Coronary artery (tissue), 2 donors: ENCODE measurements around the gene FASN.

Source experiments
- DNase-seq: peaks from one replicate; pipeline ENCODE4 v3.0.0-alpha.2; 2017; ENCODE audit warnings: low spot score
- H3K27ac ChIP-seq, 2 donors: fragments of 200-600 bp; sonication (generic); one replicate each; pipeline ENCODE4 v1.5.1; 2016 to 2019
- H3K4me3 ChIP-seq: fragments of 200-600 bp; sonication (generic); 2 replicates; pipeline ENCODE4 v1.5.1; 2016; ENCODE audit warnings: mild to moderate bottlenecking, moderate library complexity
- TF ChIP-seq, protein P1 (sequence below): fragments of 200-600 bp; sonication (generic); IDR thresholded peaks from one replicate; pipeline ENCODE4 v1.5.1; 2019; ENCODE audit warnings: antibody characterized with exemption

FASN gene

GRCh38 chr17:82052638-82053059, 45.4 kb downstream of the FASN start:
- Histone ChIP-seq H3K27ac (no peak overlapping the region), H3K4me3 (peak overlapping the region; percentile 100)
- no peak for DNase-seq
- TF ChIP-seq, protein P1, sequence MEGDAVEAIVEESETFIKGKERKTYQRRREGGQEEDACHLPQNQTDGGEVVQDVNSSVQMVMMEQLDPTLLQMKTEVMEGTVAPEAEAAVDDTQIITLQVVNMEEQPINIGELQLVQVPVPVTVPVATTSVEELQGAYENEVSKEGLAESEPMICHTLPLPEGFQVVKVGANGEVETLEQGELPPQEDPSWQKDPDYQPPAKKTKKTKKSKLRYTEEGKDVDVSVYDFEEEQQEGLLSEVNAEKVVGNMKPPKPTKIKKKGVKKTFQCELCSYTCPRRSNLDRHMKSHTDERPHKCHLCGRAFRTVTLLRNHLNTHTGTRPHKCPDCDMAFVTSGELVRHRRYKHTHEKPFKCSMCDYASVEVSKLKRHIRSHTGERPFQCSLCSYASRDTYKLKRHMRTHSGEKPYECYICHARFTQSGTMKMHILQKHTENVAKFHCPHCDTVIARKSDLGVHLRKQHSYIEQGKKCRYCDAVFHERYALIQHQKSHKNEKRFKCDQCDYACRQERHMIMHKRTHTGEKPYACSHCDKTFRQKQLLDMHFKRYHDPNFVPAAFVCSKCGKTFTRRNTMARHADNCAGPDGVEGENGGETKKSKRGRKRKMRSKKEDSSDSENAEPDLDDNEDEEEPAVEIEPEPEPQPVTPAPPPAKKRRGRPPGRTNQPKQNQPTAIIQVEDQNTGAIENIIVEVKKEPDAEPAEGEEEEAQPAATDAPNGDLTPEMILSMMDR = no peak

DNA sequence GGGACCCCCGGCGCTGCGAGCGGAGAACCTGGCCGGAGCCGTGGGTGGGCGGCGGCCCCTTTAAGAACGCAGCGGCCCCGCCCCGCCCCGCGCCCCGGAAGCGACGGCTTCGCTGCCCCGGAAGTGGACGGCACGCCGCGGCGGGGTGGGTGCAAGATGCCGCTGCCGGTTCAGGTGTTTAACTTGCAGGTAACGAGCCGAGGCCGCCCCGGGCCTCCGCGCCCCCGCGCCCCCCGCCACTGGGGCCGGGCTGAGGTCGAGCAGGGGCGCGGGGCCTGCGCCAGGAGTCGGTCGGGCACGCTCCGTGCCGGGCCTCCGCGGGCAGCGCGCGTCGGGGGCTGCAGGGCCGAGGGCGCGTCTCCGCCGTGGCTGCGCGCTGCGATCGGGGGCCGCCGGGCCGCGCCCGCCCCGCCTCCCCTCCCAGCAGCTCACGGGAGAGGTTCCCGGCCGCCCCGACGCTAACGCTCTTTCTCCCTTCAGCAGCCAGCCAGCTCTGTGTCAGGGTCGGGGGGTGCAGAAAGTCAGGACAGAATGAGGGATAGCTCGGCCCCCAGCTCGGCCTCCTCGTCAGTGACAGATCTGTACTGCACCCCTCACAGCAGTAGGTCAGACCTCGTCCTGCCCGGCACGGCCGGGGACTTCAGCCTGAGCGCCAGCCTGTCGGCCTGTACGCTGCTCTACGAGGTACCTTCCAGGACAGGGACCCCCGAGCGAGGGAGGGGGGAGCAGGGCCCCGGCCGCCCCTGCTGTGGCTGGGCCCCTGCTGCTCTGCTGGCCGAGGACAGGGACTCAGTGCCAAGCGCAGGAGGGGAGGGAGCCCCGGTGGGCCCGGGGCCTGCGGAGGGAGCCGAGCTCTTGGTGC, 46.0 kb downstream of the FASN start, which contains the start of the genes GPS1 and RFNG:
TSS of gene GPS1 (plus strand) at position 123 of the 862 bp plus-strand sequence. CDS start at position 157, 34 bp downstream.
TSS of gene RFNG (minus strand) at position 36 of the 862 bp plus-strand sequence. CDS start 45 bp downstream, outside the sequence.
- H3K27ac ChIP-seq = peak within 1 kb of the TSS; percentile 16 to 89
- no peak for DNase-seq
- TF ChIP-seq, protein P1 = no peak
- peak within 1 kb of the TSS; percentile 100 for H3K4me3 ChIP-seq

GRCh38 chr17:82050761-82051641, 47.0 kb downstream of the FASN start:
- TF ChIP-seq, protein P1 = no peak
- DNase-seq = no peak
- peak overlapping the region; percentile 100 for H3K4me3 ChIP-seq
- H3K27ac ChIP-seq = peak overlapping the region; percentile 16 to 89

GRCh38 chr17:82050152-82050760, 47.8 kb downstream of the FASN start:
- Histone ChIP-seq H3K27ac (no peak overlapping the region), H3K4me3 (peak overlapping the region; percentile 100)
- DNase-seq = no peak
- TF ChIP-seq, protein P1 = no peak

GRCh38 chr17:82049521-82049971, 48.5 kb downstream of the FASN start:
- TF ChIP-seq, protein P1 = no peak
- Histone ChIP-seq H3K4me3 (no peak overlapping the region), H3K27ac (no peak overlapping the region)
- no peak for DNase-seq

GRCh38 chr17:82049106-82049505, 48.9 kb downstream of the FASN start:
- TF ChIP-seq, protein P1 = no peak
- Histone ChIP-seq H3K4me3 (no peak overlapping the region), H3K27ac (no peak overlapping the region)
- no peak for DNase-seq
